ENCODE data around the gene RALGPS2.

Gene RALGPS2

DNA sequence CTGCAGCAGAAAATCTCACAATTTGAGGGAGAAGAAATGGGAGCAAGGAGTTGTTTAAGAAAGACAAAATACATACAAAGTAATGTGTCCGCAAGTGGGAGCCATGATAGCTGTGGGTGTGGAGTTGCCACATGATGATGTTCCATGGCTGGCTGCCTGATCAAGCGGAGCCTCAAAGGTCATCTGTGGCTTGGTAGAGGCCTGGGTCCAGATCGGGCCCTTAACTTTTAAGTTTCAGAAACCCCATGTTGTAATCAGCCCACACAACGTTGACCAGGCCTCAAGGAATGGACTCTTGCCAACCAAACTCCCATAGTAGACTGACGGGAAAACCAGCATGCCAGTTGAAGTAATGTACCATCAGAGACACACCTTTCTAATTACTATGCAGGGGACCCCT, 210.6 kb downstream of the RALGPS2 start:
- no peak overlapping the region for H4K12ac ChIP-seq (ENCODE audit: low read depth, low read length)

DNA sequence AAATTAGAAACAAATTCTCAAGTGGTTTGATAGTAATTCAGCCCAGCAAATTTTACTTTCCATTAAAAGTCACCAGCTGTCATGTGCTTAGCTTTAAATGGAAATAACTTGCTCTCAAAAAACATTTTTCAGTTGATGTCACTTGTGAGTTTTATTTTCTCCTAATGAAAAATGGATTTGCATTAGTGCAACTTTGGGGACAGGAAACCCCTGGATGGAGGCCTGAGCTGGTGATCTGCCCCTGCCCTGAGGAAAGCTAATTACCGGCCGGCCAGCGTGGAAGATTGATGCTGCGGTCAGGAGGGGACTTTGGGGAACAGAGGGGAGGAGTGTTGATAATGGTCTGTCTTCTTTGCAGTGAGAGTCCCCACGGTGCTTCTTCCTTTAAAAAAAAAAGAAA, 212.7 kb downstream of the RALGPS2 start:
- no peak overlapping the region for H3K4ac ChIP-seq (ENCODE audit: low read depth, low read length)
- H2BK120ac ChIP-seq (ENCODE audit: insufficient read depth, low read length, poor library complexity): no peak overlapping the region
- no peak overlapping the region for H4K8ac ChIP-seq (ENCODE audit: low read depth, low read length)
- no peak overlapping the region for H3K4me2 ChIP-seq (ENCODE audit: low read length)
- DNase-seq: no peak
- H3K18ac ChIP-seq (ENCODE audit: low read length): no peak overlapping the region
- no CpG with 5 or more reads among the region's 5 CpGs for WGBS (ENCODE audit: extremely low coverage, insufficient coverage, insufficient read length)
- H3K4me1 ChIP-seq (ENCODE audit: control insufficient read depth in 1 of 2, insufficient read depth in 2 of 2, low read length in 2 of 2): peaks cover 3 to 4% of the 10 kb centered on the region in 2 experiments
- H2BK12ac ChIP-seq (ENCODE audit: low read length): no peak overlapping the region
- H2BK5ac ChIP-seq (ENCODE audit: low read depth, low read length, poor library complexity): no peak overlapping the region
- H3K36me3 ChIP-seq (ENCODE audit: control insufficient read depth in 1 of 2, insufficient read depth in 2 of 2, low read length in 2 of 2): no peaks in the 10 kb centered on the region
- H3K23ac ChIP-seq (ENCODE audit: low read length): no peak overlapping the region
- H3K79me1 ChIP-seq (ENCODE audit: low read length): no peaks in the 10 kb centered on the region
- H3K4me3 ChIP-seq (ENCODE audit: low read depth, low read length): no peak overlapping the region
- no peak overlapping the region for H3K27ac ChIP-seq (ENCODE audit: low read depth, low read length)
- no peaks in the 10 kb centered on the region for H3K9me3 ChIP-seq (ENCODE audit: insufficient read depth, low read depth, low read length)
- no peak overlapping the region for H2AK5ac ChIP-seq (ENCODE audit: low read length)
- no peak overlapping the region for H2AFZ ChIP-seq (ENCODE audit: insufficient read depth, low read length, poor library complexity)
- no peak overlapping the region for H3K14ac ChIP-seq (ENCODE audit: low read length)
- no peaks in the 10 kb centered on the region for H3K27me3 ChIP-seq (ENCODE audit: insufficient read depth, low read length)
- H4K91ac ChIP-seq (ENCODE audit: low read depth, low read length): no peak overlapping the region
- no peaks in the 10 kb centered on the region for H3K79me2 ChIP-seq (ENCODE audit: control insufficient read depth, insufficient read depth, low read length, poor library complexity)
- no peak overlapping the region for H4K12ac ChIP-seq (ENCODE audit: low read depth, low read length)
- H3K9ac ChIP-seq (ENCODE audit: low read length): no peak overlapping the region

More for the DNA sequence above, 210.6 kb downstream of the RALGPS2 start:
- no peaks in the 10 kb centered on the region for H3K79me1 ChIP-seq (ENCODE audit: low read length)
- peaks cover 0 to 3% of the 10 kb centered on the region in 2 experiments for H3K4me1 ChIP-seq (ENCODE audit: control insufficient read depth in 1 of 2, insufficient read depth in 2 of 2, low read length in 2 of 2)
- H4K91ac ChIP-seq (ENCODE audit: low read depth, low read length): no peak overlapping the region
- no peak overlapping the region for H3K18ac ChIP-seq (ENCODE audit: low read length)
- no CpG with 5 or more reads among the region's 5 CpGs for WGBS (ENCODE audit: extremely low coverage, insufficient coverage, insufficient read length)
- H3K4me2 ChIP-seq (ENCODE audit: low read length): no peak overlapping the region
- no peak overlapping the region for H2BK5ac ChIP-seq (ENCODE audit: low read depth, low read length, poor library complexity)
- H3K79me2 ChIP-seq (ENCODE audit: control insufficient read depth, insufficient read depth, low read length, poor library complexity): no peaks in the 10 kb centered on the region
- H3K23ac ChIP-seq (ENCODE audit: low read length): no peak overlapping the region
- no peak overlapping the region for H4K8ac ChIP-seq (ENCODE audit: low read depth, low read length)
- no peak overlapping the region for H3K9ac ChIP-seq (ENCODE audit: low read length)
- H2BK12ac ChIP-seq (ENCODE audit: low read length): no peak overlapping the region
- no peaks in the 10 kb centered on the region for H3K9me3 ChIP-seq (ENCODE audit: insufficient read depth, low read depth, low read length)
- no peaks in the 10 kb centered on the region for H3K27me3 ChIP-seq (ENCODE audit: insufficient read depth, low read length)
- no peak overlapping the region for H3K27ac ChIP-seq (ENCODE audit: low read depth, low read length)
- no peak for DNase-seq
- no peak overlapping the region for H3K4me3 ChIP-seq (ENCODE audit: low read depth, low read length)
- no peaks in the 10 kb centered on the region for H3K36me3 ChIP-seq (ENCODE audit: control insufficient read depth in 1 of 2, insufficient read depth in 2 of 2, low read length in 2 of 2)
- H3K14ac ChIP-seq (ENCODE audit: low read length): no peak overlapping the region
- H2AFZ ChIP-seq (ENCODE audit: insufficient read depth, low read length, poor library complexity): no peak overlapping the region
- no peak overlapping the region for H2BK120ac ChIP-seq (ENCODE audit: insufficient read depth, low read length, poor library complexity)
- H2AK5ac ChIP-seq (ENCODE audit: low read length): no peak overlapping the region
- H3K4ac ChIP-seq (ENCODE audit: low read depth, low read length): no peak overlapping the region

DNA sequence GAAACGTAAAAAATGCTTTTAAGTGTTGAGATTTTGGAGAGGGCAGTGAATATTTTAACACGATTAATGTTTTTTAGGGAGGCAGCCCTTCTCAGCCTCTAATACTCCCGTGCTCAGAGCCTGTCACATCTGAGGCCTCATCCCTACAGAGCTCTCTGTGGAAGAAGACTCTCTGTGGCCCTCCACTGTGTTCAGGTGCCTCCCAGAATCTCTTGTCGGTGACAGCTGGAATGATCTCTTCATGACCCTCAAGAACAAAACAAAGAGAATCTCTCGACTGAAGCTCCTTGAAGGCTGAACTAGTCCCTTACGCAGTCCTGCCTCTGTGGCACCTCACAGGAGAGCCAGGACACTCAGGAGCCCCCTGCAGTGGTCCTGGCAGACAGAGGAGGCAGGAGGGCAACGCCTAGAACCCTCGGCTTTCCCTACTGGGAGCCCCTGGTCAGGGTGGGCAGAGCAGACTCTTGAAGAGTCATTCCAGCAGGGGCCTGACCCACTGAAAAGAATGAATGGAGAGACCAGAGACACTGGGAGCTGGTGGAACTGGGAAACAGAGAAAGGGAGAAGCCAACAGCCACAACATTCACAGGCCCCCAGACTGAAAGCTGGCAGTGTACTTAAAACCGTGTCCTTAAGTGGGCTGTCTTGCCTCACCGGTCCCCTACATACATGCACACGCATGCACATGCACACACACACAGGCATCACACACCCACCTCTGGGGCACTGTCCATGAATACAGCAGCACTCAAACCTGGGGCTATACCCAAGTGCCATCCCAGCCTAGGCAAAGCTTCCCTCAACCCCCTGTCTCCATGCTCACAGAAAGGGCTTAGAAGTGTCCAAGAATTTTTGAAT, 213.3 kb downstream of the RALGPS2 start:
- Histone ChIP-seq H3K9ac (ENCODE audit: low read length) (no peak overlapping the region), H3K27ac (ENCODE audit: low read depth, low read length) (no peak overlapping the region), H2AFZ (ENCODE audit: insufficient read depth, low read length, poor library complexity) (no peak overlapping the region), H3K23ac (ENCODE audit: low read length) (no peak overlapping the region), H3K4me3 (ENCODE audit: low read depth, low read length) (peak overlapping the region; percentile 51), H3K36me3 (ENCODE audit: control insufficient read depth in 1 of 2, insufficient read depth in 2 of 2, low read length in 2 of 2) (no peaks in the 10 kb centered on the region), H2BK12ac (ENCODE audit: low read length) (no peak overlapping the region), H2BK120ac (ENCODE audit: insufficient read depth, low read length, poor library complexity) (no peak overlapping the region), H4K8ac (ENCODE audit: low read depth, low read length) (no peak overlapping the region), H3K18ac (ENCODE audit: low read length) (no peak overlapping the region), H2BK5ac (ENCODE audit: low read depth, low read length, poor library complexity) (no peak overlapping the region), H3K79me1 (ENCODE audit: low read length) (no peaks in the 10 kb centered on the region), H3K14ac (ENCODE audit: low read length) (no peak overlapping the region), H2AK5ac (ENCODE audit: low read length) (no peak overlapping the region), H4K12ac (ENCODE audit: low read depth, low read length) (no peak overlapping the region), H3K4ac (ENCODE audit: low read depth, low read length) (no peak overlapping the region), H4K91ac (ENCODE audit: low read depth, low read length) (no peak overlapping the region), H3K27me3 (ENCODE audit: insufficient read depth, low read length) (no peaks in the 10 kb centered on the region), H3K4me2 (ENCODE audit: low read length) (no peak overlapping the region), H3K9me3 (ENCODE audit: insufficient read depth, low read depth, low read length) (no peaks in the 10 kb centered on the region), H3K79me2 (ENCODE audit: control insufficient read depth, insufficient read depth, low read length, poor library complexity) (no peaks in the 10 kb centered on the region), H3K4me1 (ENCODE audit: control insufficient read depth in 1 of 2, insufficient read depth in 2 of 2, low read length in 2 of 2) (peaks cover 5 to 6% of the 10 kb centered on the region in 2 experiments)
- DNase-seq: no peak
- WGBS (ENCODE audit: extremely low coverage, insufficient coverage, insufficient read length): no CpG with 5 or more reads among the region's 11 CpGs

DNA sequence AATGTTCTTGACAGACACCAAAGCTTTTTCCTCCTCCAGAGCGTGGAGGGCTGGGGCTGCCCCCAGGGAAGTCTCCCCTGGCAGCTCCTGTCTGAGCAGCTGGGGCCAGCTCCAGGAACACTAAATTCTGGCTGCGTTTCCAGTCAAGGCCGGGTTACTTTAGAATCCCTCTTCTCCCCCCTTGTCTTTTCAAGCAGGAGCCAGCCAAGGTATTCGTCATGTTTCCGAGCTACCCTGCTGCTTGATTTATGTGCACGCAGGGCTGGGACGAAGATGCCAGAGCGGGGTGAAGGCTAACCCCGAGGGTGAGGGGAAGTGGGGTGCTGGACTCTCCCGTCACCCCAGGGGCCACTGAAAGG, 213.9 kb downstream of the RALGPS2 start:
- no peaks in the 10 kb centered on the region for H3K79me2 ChIP-seq (ENCODE audit: control insufficient read depth, insufficient read depth, low read length, poor library complexity)
- H2AK5ac ChIP-seq (ENCODE audit: low read length): no peak overlapping the region
- no peaks in the 10 kb centered on the region for H3K79me1 ChIP-seq (ENCODE audit: low read length)
- no peak overlapping the region for H3K4me3 ChIP-seq (ENCODE audit: low read depth, low read length)
- H3K4ac ChIP-seq (ENCODE audit: low read depth, low read length): no peak overlapping the region
- no peak for DNase-seq
- no peak overlapping the region for H3K4me2 ChIP-seq (ENCODE audit: low read length)
- WGBS (ENCODE audit: extremely low coverage, insufficient coverage, insufficient read length): no CpG with 5 or more reads among the region's 10 CpGs
- no peak overlapping the region for H3K18ac ChIP-seq (ENCODE audit: low read length)
- H3K27me3 ChIP-seq (ENCODE audit: insufficient read depth, low read length): no peaks in the 10 kb centered on the region
- H3K36me3 ChIP-seq (ENCODE audit: control insufficient read depth in 1 of 2, insufficient read depth in 2 of 2, low read length in 2 of 2): no peaks in the 10 kb centered on the region
- no peak overlapping the region for H3K27ac ChIP-seq (ENCODE audit: low read depth, low read length)
- H3K9me3 ChIP-seq (ENCODE audit: insufficient read depth, low read depth, low read length): no peaks in the 10 kb centered on the region
- no peak overlapping the region for H4K91ac ChIP-seq (ENCODE audit: low read depth, low read length)
- H2BK120ac ChIP-seq (ENCODE audit: insufficient read depth, low read length, poor library complexity): no peak overlapping the region
- no peak overlapping the region for H2AFZ ChIP-seq (ENCODE audit: insufficient read depth, low read length, poor library complexity)
- H4K8ac ChIP-seq (ENCODE audit: low read depth, low read length): no peak overlapping the region
- peaks cover 5 to 6% of the 10 kb centered on the region in 2 experiments for H3K4me1 ChIP-seq (ENCODE audit: control insufficient read depth in 1 of 2, insufficient read depth in 2 of 2, low read length in 2 of 2)
- H2BK5ac ChIP-seq (ENCODE audit: low read depth, low read length, poor library complexity): no peak overlapping the region
- no peak overlapping the region for H3K14ac ChIP-seq (ENCODE audit: low read length)
- no peak overlapping the region for H4K12ac ChIP-seq (ENCODE audit: low read depth, low read length)
- no peak overlapping the region for H3K9ac ChIP-seq (ENCODE audit: low read length)
- H2BK12ac ChIP-seq (ENCODE audit: low read length): no peak overlapping the region
- H3K23ac ChIP-seq (ENCODE audit: low read length): no peak overlapping the region
